Endothelial cell of umbilical vein (primary cell): Measurements from ENCODE around the gene KIF15.

Experiments used
- CTCF ChIP-seq, 2 donors: IDR thresholded peaks; 1 replicate in 1 of 2; 2 replicates in 1 of 2; pipeline ENCODE4 v1.5.1; 2011; ENCODE audit warnings: low read length in 2 of 2, mild to moderate bottlenecking in 2 of 2, moderate library complexity in 2 of 2, control low read depth in 1 of 2, inconsistent platforms in 1 of 2, low read depth in 1 of 2; ENCODE audit not compliant: insufficient read depth in 1 of 2; ENCODE audit errors: extremely low read depth in 1 of 2
- EZH2 ChIP-seq: IDR thresholded peaks from 2 replicates; pipeline ENCODE4 v1.6.1; 2012; ENCODE audit warnings: borderline replicate concordance, low read depth, mild to moderate bottlenecking, moderate library complexity, low read length, inconsistent platforms; ENCODE audit not compliant: severe bottlenecking

DNA sequence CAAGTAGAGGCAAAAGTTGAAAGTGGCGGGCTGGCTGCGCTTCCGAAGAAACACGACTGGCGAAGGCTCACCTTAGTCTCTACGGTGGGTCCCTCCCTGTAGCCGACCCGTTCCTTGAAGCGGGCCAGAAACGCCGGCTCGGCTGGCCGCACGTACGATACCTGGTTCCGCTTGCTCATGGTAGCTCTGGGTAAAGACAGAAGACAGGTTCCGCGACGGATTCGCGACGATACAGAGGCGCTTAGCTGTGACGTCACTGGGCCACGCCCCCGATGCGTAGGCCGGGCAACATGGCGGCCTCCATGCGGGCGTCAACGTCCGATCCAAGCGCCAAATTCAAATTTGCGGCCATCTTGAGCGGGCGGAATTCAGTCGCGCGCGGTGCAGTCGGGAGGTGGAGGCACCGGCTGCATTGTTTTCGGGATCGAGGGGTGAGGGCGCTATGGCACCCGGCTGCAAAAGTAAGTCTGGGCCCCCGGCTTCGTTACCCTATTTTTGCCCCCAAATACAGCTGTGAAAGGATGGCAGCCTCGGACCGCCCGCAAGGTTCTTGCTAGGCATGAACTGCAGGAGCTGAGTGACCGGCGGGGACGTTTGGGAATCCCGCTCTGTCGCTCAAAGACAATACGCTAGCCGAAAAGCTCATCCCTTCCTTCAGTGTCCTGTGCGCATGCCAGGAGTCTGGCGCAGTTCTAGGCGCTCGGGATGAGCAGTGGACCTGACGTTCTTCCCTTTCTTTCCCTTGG, at the start of gene KIF15, which contains the start of gene KIAA1143:
- TF ChIP-seq EZH2 (no peak), CTCF (IDR thresholded peaks at IDR 0.05; ENCODE audit: extremely low read depth in 1 of 2, insufficient read depth in 1 of 2, low read depth in 1 of 2, low read length in 2 of 2) (no peak)
